Testis (tissue), 3 donors: Measurements from ENCODE around the gene C2orf76. TPM values are rescaled to one million over a fixed set of nuclear protein-coding genes. Genes with fewer than 3 reads are reported as not detected.

Experiments used
- DNase-seq: peaks from one replicate; pipeline ENCODE4 v3.0.0-alpha.2; 2019
- H3K27ac ChIP-seq, 2 donors: fragments of 200-600 bp; sonication (generic); one replicate each; pipeline ENCODE4 v1.5.1; 2019
- H3K27me3 ChIP-seq: fragments of 200-600 bp; sonication (generic); one replicate; pipeline ENCODE4 v1.5.1; 2019
- H3K36me3 ChIP-seq: fragments of 200-600 bp; sonication (generic); one replicate; pipeline ENCODE4 v1.5.1; 2017; ENCODE audit warnings: low read depth; ENCODE audit errors: missing control alignments
- H3K4me1 ChIP-seq: fragments of 200-600 bp; sonication (generic); one replicate; pipeline ENCODE4 v1.5.1; 2019
- H3K4me3 ChIP-seq, 2 donors: fragments of 200-600 bp; sonication (generic); one replicate each; pipeline ENCODE4 v1.5.1; 2017 to 2019
- H3K9me3 ChIP-seq: fragments of 200-600 bp; sonication (generic); one replicate; pipeline ENCODE4 v1.5.1; 2017
- POLR2A ChIP-seq: fragments of 450-650 bp; IDR thresholded peaks from one replicate; pipeline ENCODE4 v1.6.1; 2017; ENCODE audit warnings: antibody characterized with exemption, mild to moderate bottlenecking, moderate library complexity
- WGBS, 2 donors: methylation state at CpG; one replicate each; pipeline ENCODE4 v1.1.5; 2018; 5-methylcytosine and 5-hydroxymethylcytosine counted together
- intact Hi-C: fragments of 100-400 bp; cut with DNase I; formaldehyde crosslinking; loops from one replicate; pipeline ENCODE4 v1.15.1; 2023; ENCODE audit warnings: low total_unique reads
- polyA plus RNA-seq: library from polyadenylated mRNA; stranded (reverse); fragments of 350-450 nt; fragmentation: Illumina TruSeq; extraction: RNeasy Lipid Tissue Mini Kit (QIAGEN cat#74804); gene quantifications from one replicate; pipeline ENCODE4 v1.2.3, GENCODE V29; 2014; ENCODE audit warnings: low read depth, low replicate concordance; ENCODE audit not compliant: insufficient read depth
- total RNA-seq, 2 donors: library from RNA; depleted of rRNA; stranded (reverse); fragments of >200 nt; gene quantifications; one replicate each; pipeline ENCODE4 v1.2.3, GENCODE V29; 2016
- TF ChIP-seq, protein P1 (sequence below), 3 experiments: fragments of 450-650 bp in 2 of 3; fragments of 200-600 bp in 1 of 3; sonication (generic) in 1 of 3; IDR thresholded peaks; one replicate each; pipeline ENCODE4 v1.5.1; 2016 to 2019; ENCODE audit warnings: antibody characterized with exemption in 3 of 3, mild to moderate bottlenecking in 2 of 3, moderate library complexity in 1 of 3

The C2orf76 gene
- total and polyA plus RNA-seq, 3 donors from 2014 or later, result 12.8 to 27.8 (median 13.4) TPM

DNA sequence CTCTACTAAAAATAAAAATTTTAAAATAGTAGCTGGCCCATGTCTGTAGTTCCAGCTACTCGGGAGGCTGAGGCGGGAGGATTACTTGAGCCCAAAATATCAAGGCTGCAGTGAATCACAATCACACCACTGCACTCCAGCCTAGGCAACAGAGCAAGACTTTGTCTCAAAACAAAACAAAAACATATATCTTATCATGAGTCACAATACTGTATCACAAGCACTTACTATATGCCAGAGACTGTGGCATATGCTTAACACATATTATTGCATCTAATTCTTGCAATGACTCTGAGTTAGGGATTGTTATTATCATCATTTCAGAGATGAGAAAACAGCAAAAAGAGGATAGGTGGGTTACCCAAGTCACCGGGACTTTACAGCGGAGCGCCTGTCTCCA lies 35.5 kb upstream of the C2orf76 start:
- H3K4me3 ChIP-seq, result no peak overlapping the region
- intact Hi-C loops, result no loop called here
- H3K27me3 ChIP-seq, result no peaks in the 10 kb centered on the region
- H3K36me3 ChIP-seq, result no peaks in the 10 kb centered on the region
- no peak for TF ChIP-seq POLR2A
- TF ChIP-seq, protein P1, sequence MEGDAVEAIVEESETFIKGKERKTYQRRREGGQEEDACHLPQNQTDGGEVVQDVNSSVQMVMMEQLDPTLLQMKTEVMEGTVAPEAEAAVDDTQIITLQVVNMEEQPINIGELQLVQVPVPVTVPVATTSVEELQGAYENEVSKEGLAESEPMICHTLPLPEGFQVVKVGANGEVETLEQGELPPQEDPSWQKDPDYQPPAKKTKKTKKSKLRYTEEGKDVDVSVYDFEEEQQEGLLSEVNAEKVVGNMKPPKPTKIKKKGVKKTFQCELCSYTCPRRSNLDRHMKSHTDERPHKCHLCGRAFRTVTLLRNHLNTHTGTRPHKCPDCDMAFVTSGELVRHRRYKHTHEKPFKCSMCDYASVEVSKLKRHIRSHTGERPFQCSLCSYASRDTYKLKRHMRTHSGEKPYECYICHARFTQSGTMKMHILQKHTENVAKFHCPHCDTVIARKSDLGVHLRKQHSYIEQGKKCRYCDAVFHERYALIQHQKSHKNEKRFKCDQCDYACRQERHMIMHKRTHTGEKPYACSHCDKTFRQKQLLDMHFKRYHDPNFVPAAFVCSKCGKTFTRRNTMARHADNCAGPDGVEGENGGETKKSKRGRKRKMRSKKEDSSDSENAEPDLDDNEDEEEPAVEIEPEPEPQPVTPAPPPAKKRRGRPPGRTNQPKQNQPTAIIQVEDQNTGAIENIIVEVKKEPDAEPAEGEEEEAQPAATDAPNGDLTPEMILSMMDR (IDR thresholded peaks at IDR 0.05), result no peak
- H3K9me3 ChIP-seq, result no peaks in the 10 kb centered on the region
- 93 to 94% methylated on average over 5 of the region's 5 CpGs for WGBS, 2 donors
- no peak overlapping the region for H3K27ac ChIP-seq
- DNase-seq, result no peak
- H3K4me1 ChIP-seq, result no peaks in the 10 kb centered on the region

DNA sequence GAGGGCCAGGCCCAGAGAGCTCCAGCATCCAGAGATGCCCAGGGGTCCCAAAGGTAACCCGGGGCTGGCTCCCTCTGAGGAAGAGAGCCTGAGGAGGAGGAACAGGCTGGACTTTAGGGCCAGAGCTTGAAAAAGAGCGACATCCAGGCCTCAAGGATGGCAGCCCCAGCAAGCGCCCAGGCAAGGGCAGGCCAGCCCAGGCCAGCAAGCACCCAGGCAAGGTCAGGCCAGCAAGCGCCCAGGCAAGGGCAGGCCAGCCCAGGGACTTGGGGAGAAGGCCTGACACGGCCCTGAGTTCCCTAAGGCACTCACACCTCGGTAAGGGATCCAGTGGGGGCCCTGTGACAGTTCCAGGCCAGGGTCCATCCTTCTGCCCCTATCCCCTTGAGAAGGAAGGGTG lies 30.6 kb upstream of the C2orf76 start:
- H3K4me1 ChIP-seq, result no peaks in the 10 kb centered on the region
- WGBS, 2 donors, result 93 to 98% methylated on average over 6 of the region's 6 CpGs
- no peaks in the 10 kb centered on the region for H3K27me3 ChIP-seq
- no peak overlapping the region for H3K27ac ChIP-seq
- H3K9me3 ChIP-seq, result no peaks in the 10 kb centered on the region
- DNase-seq, result no peak
- H3K4me3 ChIP-seq, result no peak overlapping the region
- no peak for TF ChIP-seq POLR2A
- TF ChIP-seq, protein P1 (IDR thresholded peaks at IDR 0.05), result no peak
- intact Hi-C loops, result no loop called here
- no peaks in the 10 kb centered on the region for H3K36me3 ChIP-seq

DNA sequence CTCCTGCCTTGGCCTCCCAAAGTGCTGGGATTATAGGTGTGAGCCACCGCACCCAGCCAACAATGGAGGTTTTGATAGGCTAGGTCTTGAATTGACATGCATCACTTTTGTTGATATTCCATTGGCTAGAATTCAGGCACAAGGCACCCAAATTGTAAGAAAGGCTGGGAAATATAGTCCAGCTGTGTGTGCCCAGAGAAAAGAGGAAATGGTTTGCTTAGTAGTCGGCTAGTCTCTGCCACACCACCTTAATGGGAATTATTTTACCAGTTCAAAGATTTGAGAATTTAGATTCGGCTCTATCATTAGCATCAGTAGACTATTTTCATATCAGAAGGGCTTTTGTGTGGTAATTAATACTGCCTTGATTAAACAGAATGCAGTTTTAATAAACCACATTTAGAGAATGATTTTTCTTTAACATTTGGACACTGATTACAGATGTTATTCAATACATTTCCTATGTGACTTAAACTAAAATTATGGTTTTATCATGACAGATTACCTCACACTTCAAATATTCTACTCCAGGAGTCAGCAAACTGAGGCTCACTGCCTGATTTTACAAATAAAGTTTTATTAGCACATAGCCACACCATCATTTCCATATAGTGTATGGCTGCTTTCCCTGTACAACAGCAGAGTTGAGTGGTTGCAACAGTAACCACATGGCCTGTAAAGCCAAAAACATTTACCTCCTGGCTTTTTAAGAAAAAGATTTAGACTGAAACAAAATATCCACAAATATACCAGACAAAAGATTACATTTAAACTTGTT lies 27.5 kb upstream of the C2orf76 start:
- Histone ChIP-seq H3K4me1 (peaks cover 9% of the 10 kb centered on the region), H3K36me3 (no peaks in the 10 kb centered on the region), H3K9me3 (no peaks in the 10 kb centered on the region), H3K27ac (no peak overlapping the region), H3K4me3 (no peak overlapping the region), H3K27me3 (no peaks in the 10 kb centered on the region)
- 93 to 94% methylated on average over 3 of the region's 3 CpGs for WGBS, 2 donors
- TF ChIP-seq POLR2A, result no peak
- TF ChIP-seq, protein P1 (IDR thresholded peaks at IDR 0.05), result no peak
- DNase-seq, result no peak
- intact Hi-C loops, result no loop called here

DNA sequence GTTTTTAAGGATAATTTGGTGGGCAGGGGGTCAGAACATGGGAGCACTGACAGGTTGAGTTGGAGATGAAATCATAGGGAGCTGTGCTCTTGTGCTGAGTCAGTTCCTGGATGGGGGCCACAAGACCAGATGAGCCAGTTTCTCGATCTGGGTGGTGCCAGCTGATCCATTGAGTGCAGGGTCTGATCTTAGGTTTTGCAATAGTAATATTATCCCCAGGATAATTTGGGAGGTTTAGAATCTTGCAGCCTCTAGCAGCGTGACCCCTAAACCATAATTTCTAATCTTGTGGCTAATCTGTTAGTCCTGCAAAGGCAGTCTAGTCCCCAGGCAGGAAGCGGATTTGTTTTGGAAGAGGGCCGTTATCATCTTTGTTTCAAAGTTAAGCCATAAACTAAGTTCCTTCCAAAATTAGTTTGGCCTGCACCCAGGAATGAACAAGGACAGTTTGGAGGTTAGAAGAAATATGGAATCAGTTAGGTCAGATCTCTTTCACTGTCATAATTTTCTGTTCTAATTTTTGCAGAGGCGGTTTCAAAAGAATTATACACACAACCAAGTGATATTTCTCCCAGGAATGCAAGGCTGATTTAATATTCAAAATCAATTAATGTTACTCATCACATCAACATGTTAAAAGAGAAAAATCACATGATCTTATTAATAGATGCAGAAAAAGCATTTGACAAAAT lies 23.1 kb upstream of the C2orf76 start:
- no peaks in the 10 kb centered on the region for H3K27me3 ChIP-seq
- no peak overlapping the region for H3K27ac ChIP-seq
- intact Hi-C loops, result no loop called here
- TF ChIP-seq, protein P1 (IDR thresholded peaks at IDR 0.05), result no peak
- TF ChIP-seq POLR2A, result no peak
- no peak overlapping the region for H3K4me3 ChIP-seq
- WGBS, 2 donors, result 23 to 36% methylated on average over 5 of the region's 5 CpGs
- peaks cover 14% of the 10 kb centered on the region for H3K4me1 ChIP-seq
- DNase-seq, result peak; percentile 56
- H3K36me3 ChIP-seq, result no peaks in the 10 kb centered on the region
- no peaks in the 10 kb centered on the region for H3K9me3 ChIP-seq
